GM19193 (cell line): Measurements from ENCODE around the gene TJP2.

ENCODE experiments used
- POLR2A ChIP-seq: IDR thresholded peaks from 4 replicates; pipeline ENCODE4 v1.6.1; 2011; ENCODE audit not compliant: insufficient read depth, insufficient read length; ENCODE audit errors: extremely low read depth

TJP2 gene

DNA sequence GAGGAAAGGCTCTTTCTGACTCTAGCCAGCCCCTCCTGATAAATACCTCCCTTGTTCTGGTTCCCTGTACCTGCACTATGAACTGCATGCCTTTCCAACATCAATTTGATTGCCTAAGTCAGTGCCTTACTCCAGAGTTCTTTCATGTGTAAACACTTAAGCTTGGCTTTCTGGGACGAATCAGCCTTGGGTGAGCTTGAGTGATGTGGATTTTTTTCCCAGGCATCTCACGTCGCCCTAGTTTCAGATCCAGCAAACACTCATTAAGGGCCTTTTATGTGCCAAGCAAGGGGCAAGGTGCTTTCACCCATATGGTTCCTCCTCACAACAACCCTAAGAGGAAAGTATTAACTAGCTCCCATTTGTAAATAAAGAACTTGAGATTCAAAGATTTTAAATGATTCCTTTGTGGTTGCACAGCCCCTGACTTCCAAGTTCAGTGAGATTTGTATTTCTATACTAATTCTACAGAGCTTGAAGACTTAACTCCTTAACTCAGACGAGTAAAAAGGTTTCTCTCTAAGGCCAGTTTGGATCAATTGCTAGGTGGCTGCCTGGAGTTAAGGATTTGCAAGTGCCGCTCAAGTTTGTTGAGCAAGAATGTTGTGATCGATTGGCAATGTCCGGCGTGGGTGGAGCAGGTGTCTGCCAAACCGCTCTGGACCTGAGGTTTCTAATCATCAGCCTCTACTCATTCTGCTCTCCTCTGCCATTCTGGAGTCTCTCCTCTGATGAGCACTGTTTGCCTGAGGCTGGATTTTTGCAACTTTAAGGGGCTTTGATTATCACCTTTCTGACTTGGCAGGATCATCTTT, 20.2 kb upstream of the TJP2 start:
- no peak for TF ChIP-seq POLR2A

- TF ChIP-seq POLR2A: no peak
These were observed 18.6 kb upstream of the TJP2 start for GRCh38 chr9:69155341-69156030.

GRCh38 chr9:69157751-69158466, 16.2 kb upstream of the TJP2 start:
- no peak for TF ChIP-seq POLR2A

- TF ChIP-seq POLR2A: no peak
These were observed 15.6 kb upstream of the TJP2 start for GRCh38 chr9:69158471-69158870.

GRCh38 chr9:69165581-69165980, 8.5 kb upstream of the TJP2 start:
- no peak for TF ChIP-seq POLR2A

DNA sequence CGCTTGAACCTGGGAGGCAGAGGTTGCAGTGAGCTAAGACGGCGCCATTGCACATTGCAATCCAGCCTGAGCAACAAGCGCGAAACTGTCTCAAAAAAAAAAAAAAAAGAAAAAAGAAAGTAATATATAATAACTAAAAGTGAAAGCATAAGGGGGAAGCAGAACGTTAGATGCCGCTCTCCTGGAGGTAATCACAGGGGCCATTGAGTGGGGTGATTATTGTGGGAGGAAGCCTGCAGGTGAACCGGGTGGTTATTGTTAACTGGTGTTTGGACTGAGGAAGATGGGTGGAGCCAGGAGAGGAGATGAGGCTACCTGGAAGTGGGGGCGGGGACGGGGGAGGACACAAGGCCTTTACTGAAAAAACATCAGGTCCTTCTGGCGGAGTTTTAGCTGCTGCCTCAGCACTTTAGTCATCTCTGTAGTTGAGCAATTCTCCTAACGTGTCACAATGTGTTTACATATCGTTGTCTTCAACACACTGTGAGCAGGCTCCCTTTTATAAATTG, 5.3 kb upstream of the TJP2 start:
- TF ChIP-seq POLR2A: no peak

DNA sequence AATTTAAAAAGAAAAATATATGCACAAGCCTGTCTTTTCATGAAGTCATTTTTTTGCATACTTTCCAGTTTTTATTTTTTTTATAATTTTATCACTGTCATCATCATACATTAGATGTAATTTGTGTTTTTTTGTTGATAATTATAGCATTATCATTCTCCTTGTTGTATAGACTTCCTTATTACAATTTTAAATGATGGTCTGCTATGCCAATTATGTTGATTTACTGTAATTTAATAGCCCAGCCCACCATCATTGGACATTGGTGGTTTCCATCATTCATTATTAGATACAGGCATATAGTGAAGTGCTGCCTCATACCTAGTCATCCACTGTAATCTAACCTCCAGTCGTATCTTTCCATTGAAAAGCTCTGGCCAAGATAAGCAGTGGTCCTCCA, 3.8 kb upstream of the TJP2 start:
- no peak for TF ChIP-seq POLR2A

GRCh38 chr9:69171049-69171448, 3.0 kb upstream of the TJP2 start:
- TF ChIP-seq POLR2A: no peak

- TF ChIP-seq POLR2A: no peak
These were observed 2.6 kb upstream of the TJP2 start for GRCh38 chr9:69171517-69171916.

- no peak for TF ChIP-seq POLR2A
These were observed 1.2 kb upstream of the TJP2 start for GRCh38 chr9:69172895-69173294.

DNA sequence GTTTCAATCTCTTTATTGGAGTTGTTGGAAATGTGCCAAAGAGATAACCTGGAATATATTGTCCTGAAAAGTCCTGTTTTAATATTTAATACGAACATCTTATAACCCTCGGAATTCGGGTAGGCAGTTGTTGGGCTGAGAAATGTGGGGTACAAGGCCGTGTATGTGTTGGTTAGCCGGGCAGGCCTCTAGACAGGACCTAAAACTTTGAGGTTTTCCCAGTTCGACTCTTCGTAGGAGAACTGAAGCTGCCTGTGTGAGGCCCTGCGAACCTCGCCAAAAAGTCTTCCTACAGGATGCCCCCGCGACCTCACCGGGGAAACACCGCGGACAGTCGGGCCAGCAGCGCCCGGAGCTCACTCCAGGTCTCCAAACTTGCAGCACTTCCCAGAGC, 583 bp upstream of the TJP2 start:
- no peak for TF ChIP-seq POLR2A

GRCh38 chr9:69174616-69175463, 763 bp downstream of the TJP2 start:
- TF ChIP-seq POLR2A: peak; percentile 11

DNA sequence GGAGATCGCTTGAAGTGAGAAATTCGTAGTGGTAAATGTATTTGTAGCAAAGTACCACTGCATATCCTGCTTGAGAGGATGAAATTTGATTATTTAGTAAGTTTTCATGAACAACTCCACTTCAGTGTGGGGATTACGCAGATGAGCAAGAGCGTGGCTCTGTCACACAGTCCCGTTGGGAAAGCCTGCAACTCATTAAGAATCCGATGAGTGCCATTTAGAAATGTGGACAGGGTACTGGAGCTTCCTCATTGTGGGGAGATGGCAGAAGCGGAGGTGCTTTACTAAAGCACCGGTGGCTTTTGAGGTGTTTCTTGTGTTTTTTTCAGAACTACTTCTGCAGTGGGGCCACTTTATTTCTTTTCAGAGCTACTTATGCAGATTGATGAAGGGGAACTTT, 1.4 kb downstream of the TJP2 start:
- no peak for TF ChIP-seq POLR2A

- TF ChIP-seq POLR2A: no peak
These were observed 2.5 kb downstream of the TJP2 start for GRCh38 chr9:69176471-69177171.
